GM10847 (cell line): Measurements from ENCODE around the gene CREB3L2.

Experiments used
- POLR2A ChIP-seq: IDR thresholded peaks from 2 replicates; pipeline ENCODE4 v1.6.1; 2011; ENCODE audit not compliant: insufficient read length; ENCODE audit errors: extremely low read depth

The CREB3L2 gene

DNA sequence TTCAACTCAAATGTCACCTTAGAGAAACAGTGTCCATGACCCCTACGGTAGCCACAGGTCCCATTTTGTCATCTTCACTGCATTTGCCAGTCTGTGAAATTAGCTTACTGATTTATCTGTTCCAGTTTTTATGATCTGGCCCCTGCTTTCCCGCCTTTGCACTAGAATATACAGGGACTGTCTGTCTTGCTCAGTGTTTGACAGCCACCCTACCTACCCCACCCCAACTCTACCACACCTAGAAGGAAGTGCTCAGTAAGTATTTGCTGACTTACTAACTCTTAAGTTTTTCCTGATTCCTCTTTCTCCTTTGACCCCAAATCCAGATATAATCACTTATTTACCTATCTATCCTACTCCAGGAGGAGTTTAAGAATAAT, 49.5 kb downstream of the CREB3L2 start:
- TF ChIP-seq POLR2A = no peak

DNA sequence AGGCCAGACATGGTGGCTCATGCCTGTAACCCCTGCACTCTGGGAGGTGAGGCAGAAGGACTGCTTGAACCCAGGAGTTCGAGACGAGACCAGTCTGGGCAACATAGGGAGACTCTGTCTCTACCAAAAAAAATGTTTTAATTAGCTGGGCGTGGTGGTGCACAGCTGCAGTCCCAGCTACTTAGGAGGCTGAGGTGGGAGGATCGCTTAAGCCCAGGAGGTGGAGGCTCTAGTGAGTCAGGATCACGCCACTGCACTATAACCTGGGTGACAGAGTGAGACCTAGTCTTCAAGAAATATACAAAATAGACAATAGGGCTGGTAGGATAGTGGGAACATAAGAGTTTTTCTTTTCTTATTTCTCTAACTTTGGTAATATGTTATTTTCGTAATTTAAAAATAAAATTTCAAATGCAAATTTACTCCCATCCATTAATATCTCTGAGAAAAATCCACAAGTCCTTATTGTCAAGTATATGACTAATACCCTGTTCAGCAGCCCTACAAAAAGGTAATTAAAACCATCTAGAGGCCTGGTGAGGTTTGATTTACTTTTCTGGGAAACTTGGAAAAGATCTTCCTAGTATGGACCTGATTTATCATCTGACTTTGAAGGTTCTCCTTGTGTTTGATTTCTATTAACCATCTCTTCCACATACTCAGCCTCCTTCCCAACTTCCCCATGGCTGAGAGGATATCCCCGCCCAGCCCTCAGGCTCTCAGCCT, 50.0 kb downstream of the CREB3L2 start:
- TF ChIP-seq POLR2A = no peak

DNA sequence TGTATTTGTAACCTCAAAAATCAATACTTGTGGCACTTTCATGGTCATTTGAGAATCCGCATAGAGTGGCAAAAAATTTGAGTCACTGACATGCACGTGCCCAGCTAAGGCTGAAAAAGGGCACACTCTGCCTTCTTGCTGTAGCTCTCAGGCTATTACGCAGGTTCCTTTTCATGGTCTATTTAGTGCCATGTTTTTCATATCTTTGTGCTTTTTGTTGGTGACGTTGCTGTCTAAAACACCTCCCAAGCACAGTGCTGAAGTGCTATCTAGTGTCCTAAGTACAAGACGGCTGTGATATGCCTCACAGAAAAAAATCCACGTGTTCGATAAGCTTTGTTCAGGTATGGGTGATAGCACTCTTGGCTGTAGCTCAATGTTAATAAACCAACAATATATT, 50.9 kb downstream of the CREB3L2 start:
- TF ChIP-seq POLR2A = no peak

DNA sequence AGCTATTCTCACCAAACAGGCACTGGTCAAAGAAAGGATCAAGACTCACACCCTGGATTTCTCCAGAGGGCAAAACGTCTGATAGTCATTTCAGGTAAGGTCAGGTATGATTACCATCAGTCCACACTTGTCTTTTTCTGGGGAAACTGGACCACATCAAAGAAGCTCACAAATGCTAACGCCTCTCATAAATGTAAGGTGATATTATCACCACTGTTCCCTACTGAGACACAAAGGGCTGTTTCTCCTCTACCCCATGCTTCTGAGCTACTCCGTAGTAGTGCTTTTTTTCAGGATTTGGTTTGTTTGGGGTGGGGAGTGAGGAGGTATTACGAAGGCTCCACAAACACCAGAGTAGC, 51.6 kb downstream of the CREB3L2 start:
- no peak for TF ChIP-seq POLR2A

DNA sequence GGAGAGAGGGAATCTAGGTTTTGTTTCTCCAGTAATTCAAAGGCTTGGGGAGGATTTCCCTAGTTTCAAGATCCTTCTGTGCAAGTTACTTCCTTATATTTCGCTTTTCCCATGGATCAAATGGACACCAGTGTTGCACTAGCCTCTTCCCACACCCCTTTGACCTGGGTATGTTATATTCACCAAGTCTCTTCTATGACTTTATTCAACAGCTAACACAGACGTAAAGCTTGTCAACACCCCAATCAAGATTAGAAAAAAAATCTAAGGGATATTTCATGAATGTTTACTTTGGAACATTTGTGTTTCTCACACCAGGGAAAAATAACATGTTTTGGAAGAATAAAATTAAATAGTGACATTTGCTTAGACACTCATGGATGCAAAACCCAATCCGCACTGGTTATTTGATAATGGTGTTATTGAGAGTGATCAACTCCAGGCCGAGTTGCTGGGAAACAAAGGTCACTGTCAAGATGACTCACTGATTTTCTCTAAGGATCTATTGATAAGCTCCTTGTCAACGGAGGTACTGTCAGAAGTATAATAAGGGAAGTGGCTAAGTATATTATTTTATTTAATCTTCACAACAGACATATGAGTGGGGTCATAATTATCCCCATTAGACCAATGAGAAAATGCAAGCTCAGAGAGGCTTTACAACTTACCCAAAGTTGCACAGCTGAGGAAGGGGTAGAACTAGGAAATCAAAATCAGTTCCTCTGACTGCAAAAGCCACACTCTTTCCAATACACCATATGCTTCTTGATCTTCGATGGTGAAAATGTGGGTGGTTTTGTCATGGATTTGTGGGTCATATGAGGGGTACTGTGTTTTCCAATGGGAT, 52.2 kb downstream of the CREB3L2 start:
- no peak for TF ChIP-seq POLR2A

DNA sequence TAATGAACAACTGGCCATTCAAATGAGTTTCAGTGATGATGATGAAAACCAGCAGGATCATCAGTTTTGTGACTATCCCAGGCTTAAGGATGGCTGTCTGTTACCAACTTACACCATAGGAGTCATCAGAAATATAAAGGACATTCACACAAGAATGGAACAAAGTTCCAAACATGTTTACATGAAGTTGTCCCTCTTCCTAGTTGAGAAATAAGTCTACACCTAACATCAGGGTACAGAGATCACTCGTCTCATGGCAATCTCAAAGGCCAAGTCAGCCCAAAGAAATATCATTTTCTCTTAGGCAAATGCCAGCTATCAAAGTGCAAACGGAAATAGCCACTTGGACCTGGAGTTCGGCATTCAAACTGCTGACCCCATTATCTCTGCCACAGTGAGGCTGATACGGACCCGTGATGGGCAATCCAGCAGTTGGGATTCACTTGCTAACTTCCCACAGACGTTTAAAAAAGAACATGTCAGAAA, 53.0 kb downstream of the CREB3L2 start:
- TF ChIP-seq POLR2A = no peak

DNA sequence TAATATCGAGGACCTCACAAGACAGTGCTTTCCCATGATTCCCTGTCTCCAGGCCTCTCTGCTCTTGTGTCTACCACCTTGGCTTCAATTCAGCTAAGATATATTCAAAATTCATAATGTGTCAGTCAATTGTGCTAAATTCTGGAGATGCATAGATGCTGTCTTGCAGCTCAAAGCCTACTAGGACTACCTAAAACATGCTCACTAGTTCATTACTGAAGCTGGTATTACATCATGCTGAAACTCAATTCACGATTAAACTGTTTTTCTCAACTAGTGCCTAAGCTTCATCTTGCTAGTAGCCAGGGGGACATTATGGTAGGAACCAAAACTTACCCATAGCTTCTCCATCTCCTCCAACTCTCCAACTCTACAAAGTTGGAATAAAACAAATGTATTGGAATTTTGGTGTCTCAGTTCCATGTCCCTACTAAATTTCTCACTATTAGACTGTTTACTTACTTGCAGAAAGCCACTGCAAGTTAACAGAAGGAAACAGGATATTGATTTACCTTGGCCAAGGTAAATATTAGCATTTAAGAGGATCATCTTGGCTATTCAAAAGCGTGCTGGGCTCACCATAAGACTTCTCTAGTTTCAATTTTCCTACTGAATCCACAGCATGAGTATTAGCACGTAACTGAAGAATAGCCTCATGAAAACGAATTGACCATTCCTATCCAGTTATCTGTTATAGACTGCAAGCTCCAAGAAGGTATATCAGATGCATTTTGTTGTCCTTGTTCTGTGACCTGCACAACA, 53.6 kb downstream of the CREB3L2 start:
- TF ChIP-seq POLR2A = no peak

DNA sequence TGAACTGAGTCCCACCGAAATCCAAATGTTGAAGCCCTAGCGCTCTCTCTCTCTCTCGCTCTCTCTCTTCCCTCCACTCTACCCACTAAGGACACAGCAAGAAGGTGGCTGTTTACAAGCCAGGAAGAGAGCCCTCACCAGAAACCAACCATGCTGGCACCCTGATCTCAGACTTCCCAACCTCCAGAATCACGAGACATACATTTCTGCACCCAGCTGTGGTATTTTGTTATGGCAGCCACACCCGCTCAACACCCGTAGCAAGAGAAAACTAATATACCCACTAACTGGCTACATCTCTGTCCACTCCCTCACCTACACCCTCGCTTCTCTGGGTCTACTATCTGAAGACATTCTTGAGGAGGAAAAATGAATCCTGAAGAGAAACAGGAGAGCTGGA, 54.8 kb downstream of the CREB3L2 start:
- TF ChIP-seq POLR2A = no peak

DNA sequence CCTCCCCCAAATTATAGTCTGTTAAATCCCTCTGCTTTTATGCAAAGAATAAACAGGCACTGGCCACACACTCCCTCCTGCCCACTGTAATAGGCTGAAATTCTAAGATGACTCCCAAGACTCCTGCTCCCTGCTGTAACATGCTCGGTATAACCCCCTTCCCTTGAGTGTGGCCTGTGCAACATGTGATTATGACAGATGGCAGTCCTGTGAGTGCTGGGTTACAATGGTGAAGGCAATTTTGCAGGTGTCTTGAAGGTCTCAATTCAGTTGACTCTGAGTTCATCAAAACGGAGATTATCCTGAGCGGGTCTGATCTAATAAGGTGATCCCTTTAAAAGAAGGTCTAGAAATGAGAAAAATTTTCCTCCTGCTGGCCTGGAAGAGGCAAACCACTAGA, 55.9 kb downstream of the CREB3L2 start:
- no peak for TF ChIP-seq POLR2A

DNA sequence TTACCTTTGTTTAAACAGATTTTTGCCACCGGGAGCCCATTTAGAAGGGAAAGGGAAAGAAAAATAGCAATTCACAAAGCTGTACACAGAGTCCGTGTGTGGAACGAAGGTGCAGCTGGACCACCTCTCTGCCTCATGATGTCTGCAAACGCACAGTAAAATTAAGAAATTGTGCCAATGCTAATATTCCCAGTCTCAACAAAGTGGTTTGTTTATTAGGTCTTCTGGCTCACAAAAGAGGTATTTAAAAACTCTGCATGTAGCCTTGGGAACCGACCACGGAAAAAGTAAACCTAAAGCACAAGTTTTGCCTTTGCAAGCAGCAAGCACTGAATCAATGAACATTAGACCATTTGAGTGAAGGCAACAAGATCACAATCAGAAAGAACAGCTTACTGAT, 57.7 kb downstream of the CREB3L2 start:
- TF ChIP-seq POLR2A = no peak

DNA sequence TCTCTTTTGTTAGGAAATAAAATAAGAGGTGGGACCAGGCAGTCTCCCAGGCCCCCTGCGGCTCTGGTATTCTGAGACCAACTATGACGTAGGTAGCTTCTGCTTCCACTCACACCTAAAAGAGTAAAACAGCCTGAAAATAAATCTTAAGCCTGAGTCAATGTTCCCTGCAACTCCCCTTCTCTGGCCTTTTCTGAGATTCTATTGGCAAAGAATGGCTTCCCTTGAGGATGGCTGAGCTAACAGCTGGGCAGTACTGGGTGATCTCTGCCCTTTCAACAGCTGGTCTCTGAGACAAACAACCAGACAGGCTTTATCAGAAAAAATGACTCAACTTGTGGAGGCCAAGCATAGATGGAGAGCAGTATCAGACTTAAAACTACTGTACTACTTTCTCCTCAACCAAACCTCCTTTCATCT, 58.7 kb downstream of the CREB3L2 start:
- no peak for TF ChIP-seq POLR2A

DNA sequence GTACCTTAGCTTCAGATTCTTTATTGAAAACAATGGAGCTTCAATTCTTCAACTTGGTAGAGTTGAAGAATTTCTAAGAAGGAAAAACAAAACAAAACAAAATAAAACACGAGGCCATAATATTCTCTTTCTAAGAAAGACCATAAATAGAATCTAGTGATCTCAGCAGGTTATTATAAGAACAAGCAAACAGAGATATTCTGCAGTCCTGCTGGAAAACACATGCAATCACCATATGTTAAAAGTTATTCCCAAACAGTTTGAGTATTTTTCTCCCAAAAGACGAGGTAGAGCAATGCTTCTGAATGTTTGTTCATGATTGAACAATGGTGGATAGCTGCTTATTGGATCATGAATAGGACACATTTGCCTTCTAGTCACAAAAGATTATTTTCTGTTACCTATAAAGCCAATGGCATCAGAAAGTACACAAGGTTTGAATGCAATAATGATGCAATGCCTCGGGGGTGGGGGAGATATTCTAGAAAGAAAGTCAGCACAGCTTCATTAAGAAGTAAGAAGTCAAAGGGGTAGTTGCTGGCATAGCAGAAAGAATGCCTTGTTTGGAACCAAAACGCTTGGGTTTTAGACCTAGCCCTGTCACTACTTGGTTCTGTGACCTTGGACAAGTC, 59.3 kb downstream of the CREB3L2 start:
- TF ChIP-seq POLR2A = no peak

DNA sequence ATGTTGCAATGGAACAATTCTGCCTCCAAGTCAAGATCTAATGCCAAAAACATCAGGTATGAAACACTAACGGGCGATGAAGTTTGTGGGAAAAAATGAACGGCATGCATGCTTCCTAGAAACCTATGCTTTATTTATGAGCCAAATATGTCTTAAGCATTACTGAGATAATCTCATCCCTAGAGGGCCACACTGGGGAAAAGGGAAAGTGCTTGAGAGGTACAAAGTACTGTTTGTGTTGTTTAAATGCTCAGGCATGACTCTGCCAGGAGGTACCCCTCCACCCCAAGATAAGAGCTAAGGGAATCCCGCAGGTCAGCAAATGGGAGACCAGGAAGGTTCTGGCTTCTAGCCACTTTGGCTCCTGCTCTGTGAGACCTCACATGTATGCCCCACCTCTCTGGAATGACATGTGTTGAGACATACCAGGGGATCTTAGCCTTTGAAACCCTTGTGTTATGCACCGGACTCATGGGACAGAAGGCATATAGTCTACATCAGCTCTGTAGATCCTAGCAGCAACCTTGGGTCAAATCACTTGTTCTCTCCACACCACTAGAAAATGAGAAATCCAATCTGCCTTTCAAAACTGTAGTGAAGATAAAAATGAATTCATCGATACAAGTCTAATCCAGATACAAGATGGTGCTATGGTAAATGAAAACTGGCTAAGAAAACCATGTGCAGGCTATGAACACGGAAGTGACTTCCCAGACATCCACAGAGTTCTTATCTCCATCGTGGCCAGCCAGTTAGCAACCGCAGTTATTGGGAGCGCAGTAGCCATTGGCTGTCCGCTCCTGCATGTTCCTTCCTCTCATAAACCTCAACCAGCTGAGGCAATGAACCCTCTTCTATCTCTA, 61.0 kb downstream of the CREB3L2 start:
- no peak for TF ChIP-seq POLR2A

DNA sequence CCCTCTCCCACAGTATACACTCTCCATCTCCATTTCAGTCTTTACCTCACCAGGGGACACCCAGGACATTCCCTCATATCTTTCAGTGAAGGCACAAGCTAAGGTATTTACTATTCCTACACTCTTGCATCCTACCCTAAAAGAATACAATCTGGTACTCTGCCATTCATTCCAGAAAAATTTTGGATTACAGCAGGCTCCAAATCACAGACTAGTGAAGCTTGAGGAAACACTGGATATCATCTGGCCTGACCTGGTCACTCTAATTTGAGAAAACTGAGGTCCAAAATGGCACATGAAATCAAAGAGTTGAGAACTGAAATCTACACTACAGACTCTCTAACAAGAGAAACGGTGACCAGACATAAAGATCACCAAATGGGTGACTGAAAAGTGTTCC, 61.7 kb downstream of the CREB3L2 start:
- TF ChIP-seq POLR2A = no peak
